ENCODE measurements around the gene STXBP5. TPM values are rescaled to one million over a fixed set of nuclear protein-coding genes. Genes with fewer than 3 reads are reported as not detected.

The STXBP5 gene
- total RNA-seq, 4 donors from 2014 or later, result 23.7 to 39.1 (median 25.8) TPM

DNA sequence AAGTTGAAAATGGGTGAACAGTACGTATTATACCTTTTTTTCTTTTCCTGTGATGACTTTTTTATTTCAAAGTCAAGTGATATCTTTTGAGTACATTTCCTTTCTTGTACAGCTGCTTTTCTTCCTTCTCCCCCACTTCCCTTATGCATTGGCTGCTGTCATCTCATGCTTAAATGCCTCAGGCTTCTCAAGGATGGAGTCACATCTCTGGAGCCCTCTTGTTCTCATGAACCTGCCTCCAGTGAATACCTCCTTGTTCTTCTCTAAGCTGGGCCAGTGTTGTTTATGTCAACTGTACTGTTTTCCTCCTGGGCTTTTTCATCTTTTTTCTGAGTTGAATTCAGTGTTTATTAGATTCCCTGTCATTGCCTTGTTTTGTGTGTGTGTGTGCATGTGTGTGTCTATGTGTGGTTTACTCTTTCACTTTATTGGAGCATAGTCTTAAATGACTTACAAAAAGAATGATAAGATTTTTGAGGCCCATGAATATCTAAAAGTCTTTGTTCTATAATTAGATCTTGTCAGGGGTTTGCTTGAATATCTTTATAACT, 23.6 kb downstream of the STXBP5 start:
- Histone ChIP-seq H3K36me3 (peaks cover 0 to 4% (median 0%) of the 10 kb centered on the region in 3 donors), H3K27ac (no peak overlapping the region), H3K27me3 (no peaks in the 10 kb centered on the region), H3K4me3 (no peak overlapping the region), H3K4me1 (no peaks in the 10 kb centered on the region), H3K9me3 (no peaks in the 10 kb centered on the region)
- no peak for TF ChIP-seq POLR2A (IDR thresholded peaks at IDR 0.05)
- TF ChIP-seq EP300 (IDR thresholded peaks at IDR 0.05), result no peak
- TF ChIP-seq, protein P1, sequence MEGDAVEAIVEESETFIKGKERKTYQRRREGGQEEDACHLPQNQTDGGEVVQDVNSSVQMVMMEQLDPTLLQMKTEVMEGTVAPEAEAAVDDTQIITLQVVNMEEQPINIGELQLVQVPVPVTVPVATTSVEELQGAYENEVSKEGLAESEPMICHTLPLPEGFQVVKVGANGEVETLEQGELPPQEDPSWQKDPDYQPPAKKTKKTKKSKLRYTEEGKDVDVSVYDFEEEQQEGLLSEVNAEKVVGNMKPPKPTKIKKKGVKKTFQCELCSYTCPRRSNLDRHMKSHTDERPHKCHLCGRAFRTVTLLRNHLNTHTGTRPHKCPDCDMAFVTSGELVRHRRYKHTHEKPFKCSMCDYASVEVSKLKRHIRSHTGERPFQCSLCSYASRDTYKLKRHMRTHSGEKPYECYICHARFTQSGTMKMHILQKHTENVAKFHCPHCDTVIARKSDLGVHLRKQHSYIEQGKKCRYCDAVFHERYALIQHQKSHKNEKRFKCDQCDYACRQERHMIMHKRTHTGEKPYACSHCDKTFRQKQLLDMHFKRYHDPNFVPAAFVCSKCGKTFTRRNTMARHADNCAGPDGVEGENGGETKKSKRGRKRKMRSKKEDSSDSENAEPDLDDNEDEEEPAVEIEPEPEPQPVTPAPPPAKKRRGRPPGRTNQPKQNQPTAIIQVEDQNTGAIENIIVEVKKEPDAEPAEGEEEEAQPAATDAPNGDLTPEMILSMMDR (IDR thresholded peaks at IDR 0.05), result no peak
- no peak for DNase-seq (ENCODE audit: low spot score in 2 of 2)
- 84 to 87% methylated on average over 1 of the region's 1 CpG for WGBS, 2 donors

DNA sequence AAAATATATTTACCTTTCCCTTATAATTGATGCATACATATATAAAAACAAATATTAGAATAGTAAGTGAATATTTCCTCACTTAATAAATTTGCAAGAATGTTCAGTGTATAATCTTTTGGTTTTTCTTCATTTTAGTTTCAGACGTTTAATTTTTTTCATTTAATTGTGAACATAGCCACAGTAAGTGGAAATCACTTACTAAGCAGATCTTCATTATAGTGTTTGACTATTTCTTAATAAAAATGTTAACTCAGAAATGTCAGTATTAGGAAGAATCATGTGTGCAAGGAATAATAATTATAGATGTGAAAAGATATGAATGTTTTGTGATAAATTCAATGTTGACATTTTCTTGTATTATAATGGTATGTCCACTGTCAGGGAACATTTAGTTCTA, 27.4 kb downstream of the STXBP5 start:
- Histone ChIP-seq H3K4me1 (no peaks in the 10 kb centered on the region), H3K4me3 (no peak overlapping the region), H3K36me3 (no peaks in the 10 kb centered on the region), H3K9me3 (no peaks in the 10 kb centered on the region), H3K27ac (no peak overlapping the region), H3K27me3 (no peaks in the 10 kb centered on the region)
- 57 to 63% methylated on average over 1 of the region's 1 CpG for WGBS, 2 donors
- TF ChIP-seq EP300 (IDR thresholded peaks at IDR 0.05) (no peak), POLR2A (IDR thresholded peaks at IDR 0.05) (no peak)
- TF ChIP-seq, protein P1 (IDR thresholded peaks at IDR 0.05), result no peak
- no peak for DNase-seq (ENCODE audit: low spot score in 2 of 2)

DNA sequence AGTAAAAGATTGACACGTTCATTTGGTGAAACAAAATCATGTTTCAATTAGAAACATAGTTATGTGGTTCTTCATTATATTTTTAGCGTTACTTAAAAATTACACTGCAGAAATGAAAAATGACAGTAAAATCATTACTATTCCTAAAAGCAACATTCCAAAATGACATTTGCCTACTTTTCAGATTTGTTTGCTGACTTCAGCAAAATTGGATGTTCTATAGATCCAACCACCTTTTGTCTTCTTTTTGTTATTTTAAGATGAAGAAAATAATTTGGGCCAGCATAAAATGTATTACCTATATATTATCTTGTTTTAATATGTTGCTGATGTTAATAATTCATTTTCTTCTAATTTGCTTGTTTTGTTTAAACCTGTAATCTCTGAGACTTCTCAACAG, 30.5 kb downstream of the STXBP5 start:
- Histone ChIP-seq H3K9me3 (no peaks in the 10 kb centered on the region), H3K4me3 (no peak overlapping the region), H3K4me1 (no peaks in the 10 kb centered on the region), H3K27ac (no peak overlapping the region), H3K27me3 (no peaks in the 10 kb centered on the region), H3K36me3 (peaks cover 0 to 13% (median 1%) of the 10 kb centered on the region in 3 donors)
- WGBS, 2 donors, result 93 to 95% methylated on average over 2 of the region's 2 CpGs
- no peak for DNase-seq (ENCODE audit: low spot score in 2 of 2)
- TF ChIP-seq POLR2A (IDR thresholded peaks at IDR 0.05) (no peak), EP300 (IDR thresholded peaks at IDR 0.05) (no peak)
- TF ChIP-seq, protein P1 (IDR thresholded peaks at IDR 0.05), result no peak

DNA sequence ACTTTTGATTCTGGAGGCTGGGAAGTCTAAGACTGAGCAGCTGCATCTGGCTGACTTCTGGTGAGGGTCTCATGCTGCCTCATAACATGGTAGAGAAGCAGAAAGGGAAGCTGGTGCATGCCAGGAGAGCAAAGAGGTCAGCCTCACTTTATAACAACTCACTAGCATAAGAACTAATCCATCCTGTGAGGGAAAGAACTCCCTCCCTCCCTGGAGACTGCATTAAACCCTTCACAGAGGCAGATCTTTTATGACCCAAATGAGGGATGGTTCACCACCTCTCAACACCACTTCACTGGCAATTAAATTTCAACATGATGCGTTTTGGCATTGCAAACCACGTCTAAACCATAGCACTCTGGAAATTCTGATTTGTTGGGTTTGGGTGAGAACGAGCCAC, 33.9 kb downstream of the STXBP5 start:
- H3K27me3 ChIP-seq, result no peaks in the 10 kb centered on the region
- 76 to 82% methylated on average over 3 of the region's 3 CpGs for WGBS, 2 donors

DNA sequence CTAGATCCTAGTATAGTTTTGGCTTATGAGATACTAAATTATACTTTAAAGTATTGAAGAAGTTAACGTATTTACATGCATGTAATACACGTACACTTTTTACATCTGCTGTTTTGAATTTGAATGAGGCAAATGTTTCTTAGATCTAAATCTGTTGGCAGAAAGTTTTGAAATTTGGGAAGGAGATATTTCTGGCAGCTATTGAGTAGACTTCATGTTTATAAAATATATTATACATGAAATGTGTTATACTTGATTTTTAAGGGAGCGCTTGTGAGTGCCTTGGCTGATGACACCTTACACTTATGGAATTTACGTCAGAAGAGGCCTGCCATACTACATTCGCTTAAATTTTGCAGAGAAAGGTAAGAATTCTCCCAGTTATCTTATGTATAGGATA, 34.7 kb downstream of the STXBP5 start:
- Histone ChIP-seq H3K9me3 (no peaks in the 10 kb centered on the region), H3K27me3 (no peaks in the 10 kb centered on the region), H3K27ac (no peak overlapping the region), H3K36me3 (peaks cover 0 to 31% (median 4%) of the 10 kb centered on the region in 3 donors), H3K4me3 (no peak overlapping the region), H3K4me1 (no peaks in the 10 kb centered on the region)
- TF ChIP-seq EP300 (IDR thresholded peaks at IDR 0.05), result no peak
- TF ChIP-seq, protein P1 (IDR thresholded peaks at IDR 0.05), result no peak
- TF ChIP-seq POLR2A (IDR thresholded peaks at IDR 0.05), result no peak
- no peak for DNase-seq (ENCODE audit: low spot score in 2 of 2)
- WGBS, 2 donors, result 95 to 97% methylated on average over 5 of the region's 5 CpGs

More for the DNA sequence above, 33.9 kb downstream of the STXBP5 start:
- no peak overlapping the region for H3K4me3 ChIP-seq
- H3K27ac ChIP-seq, result no peak overlapping the region
- DNase-seq (ENCODE audit: low spot score in 2 of 2), result no peak
- H3K9me3 ChIP-seq, result no peaks in the 10 kb centered on the region
- TF ChIP-seq POLR2A (IDR thresholded peaks at IDR 0.05) (no peak), EP300 (IDR thresholded peaks at IDR 0.05) (no peak)
- TF ChIP-seq, protein P1 (IDR thresholded peaks at IDR 0.05), result no peak
- peaks cover 0 to 29% (median 4%) of the 10 kb centered on the region in 3 donors for H3K36me3 ChIP-seq
- no peaks in the 10 kb centered on the region for H3K4me1 ChIP-seq
